Neutrophil (primary cell): ENCODE data around the gene TNFRSF18.

ENCODE experiments used
- H3K27ac ChIP-seq: fragments of 200-600 bp; sonication (generic); 2 replicates; pipeline ENCODE4 v1.5.1; 2016; ENCODE audit warnings: mild to moderate bottlenecking, moderate library complexity
- H3K27me3 ChIP-seq: fragments of 200-600 bp; sonication (generic); 2 replicates; pipeline ENCODE4 v1.6.0; 2016; ENCODE audit warnings: mild to moderate bottlenecking
- H3K36me3 ChIP-seq: fragments of 200-600 bp; sonication (generic); 2 replicates; pipeline ENCODE4 v1.5.1; 2017
- H3K4me1 ChIP-seq, 2 experiments: fragments of 200-600 bp in 1 of 2; sonication (generic) in 1 of 2; 1 replicate in 1 of 2; 2 replicates in 1 of 2; pipeline versions ENCODE4 v1.5.1 to v1.6.1; 2013 to 2016; ENCODE audit warnings: low read depth in 1 of 2, low read length in 1 of 2, mild to moderate bottlenecking in 1 of 2, moderate library complexity in 1 of 2; ENCODE audit not compliant: control insufficient read depth in 1 of 2, insufficient read depth in 1 of 2
- H3K4me3 ChIP-seq, 2 experiments: fragments of 200-600 bp in 1 of 2; sonication (generic) in 1 of 2; 1 replicate in 1 of 2; 2 replicates in 1 of 2; pipeline ENCODE4 v1.5.1; 2013 to 2016; ENCODE audit warnings: low read depth in 1 of 2, low read length in 1 of 2, mild to moderate bottlenecking in 1 of 2, moderate library complexity in 1 of 2
- H3K9me3 ChIP-seq: fragments of 200-600 bp; sonication (generic); 2 replicates; pipeline ENCODE4 v1.5.1; 2016
- CTCF ChIP-seq: fragments of 200-600 bp; sonication (generic); IDR thresholded peaks from 2 replicates; pipeline ENCODE4 v1.5.1; 2016; ENCODE audit warnings: antibody characterized with exemption

TNFRSF18 gene

GRCh38 chr1:1231400-1232207 lies 25.2 kb upstream of the TNFRSF18 start, which contains the start of gene SDF4:
SDF4 (minus strand) TSS chr1:1232001; CDS start chr1:1228772, 3,229 bp downstream.
- Histone ChIP-seq H3K9me3 (no peaks in the 10 kb centered on the region), H3K4me3 (peak within 1 kb of the TSS; percentile 80 to 95), H3K27me3 (no peaks in the 10 kb centered on the region), H3K36me3 (peaks cover 26% of the 10 kb centered on the region), H3K4me1 (peaks cover 22 to 27% of the 10 kb centered on the region in 2 experiments), H3K27ac (peak within 1 kb of the TSS; percentile 85)
- peak; percentile 32 for TF ChIP-seq CTCF

- H3K27me3 ChIP-seq, result no peaks in the 10 kb centered on the region
- TF ChIP-seq CTCF, result no peak
- peak overlapping the region; percentile 80 to 95 for H3K4me3 ChIP-seq
- peaks cover 33% of the 10 kb centered on the region for H3K36me3 ChIP-seq
- no peaks in the 10 kb centered on the region for H3K9me3 ChIP-seq
- H3K4me1 ChIP-seq, result peaks cover 22 to 27% of the 10 kb centered on the region in 2 experiments
- peak overlapping the region; percentile 85 for H3K27ac ChIP-seq
Observed at GRCh38 chr1:1230656-1231399, 24.4 kb upstream of the TNFRSF18 start.

- Histone ChIP-seq H3K4me1 (peaks cover 22 to 27% of the 10 kb centered on the region in 2 experiments), H3K27me3 (no peaks in the 10 kb centered on the region), H3K27ac (no peak overlapping the region), H3K4me3 (no peak overlapping the region), H3K36me3 (peaks cover 44% of the 10 kb centered on the region), H3K9me3 (no peaks in the 10 kb centered on the region)
- TF ChIP-seq CTCF, result no peak
Observed at GRCh38 chr1:1229770-1230169, 23.4 kb upstream of the TNFRSF18 start.

- Histone ChIP-seq H3K9me3 (no peaks in the 10 kb centered on the region), H3K27me3 (no peaks in the 10 kb centered on the region), H3K36me3 (peaks cover 54% of the 10 kb centered on the region), H3K4me1 (peaks cover 22 to 27% of the 10 kb centered on the region in 2 experiments), H3K4me3 (no peak overlapping the region), H3K27ac (no peak overlapping the region)
- TF ChIP-seq CTCF, result no peak
Observed at GRCh38 chr1:1228596-1229321, 22.4 kb upstream of the TNFRSF18 start.

DNA sequence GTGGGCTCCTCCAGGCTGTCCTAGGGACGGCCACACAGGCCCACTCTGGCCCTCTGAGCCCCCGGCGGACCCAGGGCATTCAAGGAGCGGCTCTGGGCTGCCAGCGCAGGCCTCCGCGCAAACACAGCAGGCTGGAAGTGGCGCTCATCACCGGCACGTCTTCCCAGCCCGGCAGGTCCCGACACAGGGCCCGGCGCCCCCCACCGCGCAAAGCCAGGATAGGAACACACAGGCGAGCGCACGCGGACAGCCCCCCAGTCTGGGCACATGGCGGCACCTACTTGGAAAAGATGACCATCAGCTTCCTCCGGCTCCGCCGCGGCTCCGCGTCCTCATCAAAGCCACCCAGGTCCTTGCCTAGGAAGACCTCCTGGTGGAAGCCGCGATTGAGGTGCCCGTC lies 21.8 kb upstream of the TNFRSF18 start:
- no peak for TF ChIP-seq CTCF
- Histone ChIP-seq H3K4me3 (no peak overlapping the region), H3K27ac (no peak overlapping the region), H3K9me3 (no peaks in the 10 kb centered on the region), H3K27me3 (no peaks in the 10 kb centered on the region), H3K36me3 (peaks cover 60% of the 10 kb centered on the region), H3K4me1 (peaks cover 22 to 27% of the 10 kb centered on the region in 2 experiments)
